Measurements from ENCODE around the gene ZNF648.

The ZNF648 gene

GRCh38 chr1:182062223-182062622, 711 bp upstream of the ZNF648 start:
- no peak for DNase-seq (ENCODE audit: insufficient read length, low spot score)
- TF ChIP-seq, protein P1, sequence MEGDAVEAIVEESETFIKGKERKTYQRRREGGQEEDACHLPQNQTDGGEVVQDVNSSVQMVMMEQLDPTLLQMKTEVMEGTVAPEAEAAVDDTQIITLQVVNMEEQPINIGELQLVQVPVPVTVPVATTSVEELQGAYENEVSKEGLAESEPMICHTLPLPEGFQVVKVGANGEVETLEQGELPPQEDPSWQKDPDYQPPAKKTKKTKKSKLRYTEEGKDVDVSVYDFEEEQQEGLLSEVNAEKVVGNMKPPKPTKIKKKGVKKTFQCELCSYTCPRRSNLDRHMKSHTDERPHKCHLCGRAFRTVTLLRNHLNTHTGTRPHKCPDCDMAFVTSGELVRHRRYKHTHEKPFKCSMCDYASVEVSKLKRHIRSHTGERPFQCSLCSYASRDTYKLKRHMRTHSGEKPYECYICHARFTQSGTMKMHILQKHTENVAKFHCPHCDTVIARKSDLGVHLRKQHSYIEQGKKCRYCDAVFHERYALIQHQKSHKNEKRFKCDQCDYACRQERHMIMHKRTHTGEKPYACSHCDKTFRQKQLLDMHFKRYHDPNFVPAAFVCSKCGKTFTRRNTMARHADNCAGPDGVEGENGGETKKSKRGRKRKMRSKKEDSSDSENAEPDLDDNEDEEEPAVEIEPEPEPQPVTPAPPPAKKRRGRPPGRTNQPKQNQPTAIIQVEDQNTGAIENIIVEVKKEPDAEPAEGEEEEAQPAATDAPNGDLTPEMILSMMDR (IDR thresholded peaks at IDR 0.05; ENCODE audit: insufficient read depth, missing control alignments) = no peak
- FAIRE-seq = no peak

GRCh38 chr1:182060877-182061276, 635 bp downstream of the ZNF648 start:
- DNase-seq (ENCODE audit: insufficient read length, low spot score) (no peak), FAIRE-seq (no peak)
- TF ChIP-seq, protein P1 (IDR thresholded peaks at IDR 0.05; ENCODE audit: insufficient read depth, missing control alignments) = no peak

GRCh38 chr1:182059936-182060335, 1.6 kb downstream of the ZNF648 start:
- FAIRE-seq (no peak), DNase-seq (ENCODE audit: insufficient read length, low spot score) (no peak)
- TF ChIP-seq, protein P1 (IDR thresholded peaks at IDR 0.05; ENCODE audit: insufficient read depth, missing control alignments) = no peak

DNA sequence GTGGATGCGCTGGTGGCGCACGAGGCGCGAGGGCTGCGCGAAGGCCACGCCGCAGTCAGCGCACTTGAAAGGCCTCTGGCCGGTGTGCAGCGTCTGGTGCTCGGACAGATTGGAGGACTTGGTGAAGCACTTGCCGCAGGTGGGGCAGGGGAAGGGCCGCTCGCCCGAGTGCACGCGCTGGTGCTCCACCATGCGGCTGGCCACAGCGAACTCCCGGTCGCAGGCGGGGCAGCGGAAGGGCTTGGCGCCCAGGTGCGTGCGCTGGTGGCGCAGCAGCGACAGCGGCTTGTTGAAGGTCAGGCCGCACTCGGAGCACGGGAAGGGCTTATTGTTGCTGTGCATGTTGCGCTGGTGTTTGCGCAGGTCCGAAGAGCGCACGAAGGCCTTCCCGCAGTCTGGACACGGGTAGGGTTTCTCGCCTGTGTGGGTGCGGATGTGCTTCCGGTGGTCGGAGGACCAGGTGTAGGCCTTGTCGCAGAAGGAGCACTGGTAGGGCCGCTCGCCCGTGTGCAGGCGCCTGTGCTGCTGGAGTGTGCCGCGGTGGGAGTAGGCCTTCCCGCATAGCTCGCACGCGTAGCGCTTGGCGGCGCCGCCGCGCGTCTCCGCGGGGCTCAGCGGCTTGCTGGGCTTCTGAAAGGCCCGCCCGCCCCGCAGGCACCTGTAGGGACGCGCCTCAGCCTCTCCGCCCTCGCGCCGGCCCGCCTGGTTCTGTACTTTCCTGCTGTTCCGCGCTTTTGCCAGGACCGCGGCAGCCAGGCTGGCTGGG, 4.7 kb downstream of the ZNF648 start:
- TF ChIP-seq, protein P1 (IDR thresholded peaks at IDR 0.05; ENCODE audit: insufficient read depth, missing control alignments) = no peak
- FAIRE-seq = no peak
- DNase-seq (ENCODE audit: insufficient read length, low spot score) = no peak

- TF ChIP-seq, protein P1 (IDR thresholded peaks at IDR 0.05; ENCODE audit: insufficient read depth, missing control alignments) = peak; percentile 93
- peak; percentile 46 for DNase-seq (ENCODE audit: insufficient read length, low spot score)
- FAIRE-seq = peak; percentile 78
Observed at GRCh38 chr1:182054698-182055326, 6.7 kb downstream of the ZNF648 start.

DNA sequence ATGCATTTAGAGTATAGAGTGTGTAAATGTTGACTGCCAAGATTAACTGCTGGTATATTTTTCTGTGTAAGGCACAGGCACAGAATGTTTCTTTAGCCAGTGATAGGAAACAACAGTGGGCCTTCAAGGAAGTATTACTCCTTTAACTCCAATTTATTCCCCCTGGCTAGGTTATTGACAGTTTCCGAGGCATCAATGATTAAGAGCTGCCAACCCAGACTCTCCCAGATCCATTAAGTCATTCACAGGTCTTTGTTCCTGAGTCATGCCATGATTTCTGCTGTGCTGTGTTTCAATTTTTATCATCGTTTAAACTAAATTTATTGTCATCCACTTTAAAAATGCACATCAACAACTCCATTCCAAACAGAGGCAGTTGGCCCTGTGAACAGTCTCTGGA, 9.2 kb downstream of the ZNF648 start:
- no peak for FAIRE-seq
- TF ChIP-seq, protein P1 (IDR thresholded peaks at IDR 0.05; ENCODE audit: insufficient read depth, missing control alignments) = no peak
- no peak for DNase-seq (ENCODE audit: insufficient read length, low spot score)

DNA sequence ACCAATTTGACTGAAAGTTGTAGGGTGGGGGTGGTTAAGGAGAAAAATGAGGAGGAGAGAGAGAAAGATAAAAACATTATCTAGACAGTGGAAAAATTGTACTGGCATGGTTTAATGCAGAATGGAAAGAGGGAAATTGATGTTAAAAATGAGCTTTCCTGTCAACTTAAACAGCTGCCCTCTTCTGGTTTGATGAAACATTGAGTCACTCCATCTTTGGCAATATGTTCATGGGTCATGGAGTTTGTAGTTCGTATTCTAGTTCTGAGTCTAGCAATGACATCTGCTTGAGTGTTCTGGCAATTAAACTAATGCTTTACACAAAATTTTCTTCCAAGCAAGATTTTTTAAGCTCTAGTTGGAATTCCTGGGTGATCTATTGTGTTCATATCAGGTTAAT, 9.6 kb downstream of the ZNF648 start:
- FAIRE-seq = no peak
- DNase-seq (ENCODE audit: insufficient read length, low spot score) = no peak
- TF ChIP-seq, protein P1 (IDR thresholded peaks at IDR 0.05; ENCODE audit: insufficient read depth, missing control alignments) = no peak
